AG20443 (cell line): ENCODE measurements around the gene OVOL3.
"Not testable (repeated sequence)": the region's sequence is repeated elsewhere in the genome, so short reads cannot be mapped to it uniquely, and the experiment has no call there.

Experiments used
- DNase-seq: peaks from one replicate; pipeline ENCODE4 v3.0.0; 2012; ENCODE audit warnings: low spot score, mixed read lengths

OVOL3 gene

DNA sequence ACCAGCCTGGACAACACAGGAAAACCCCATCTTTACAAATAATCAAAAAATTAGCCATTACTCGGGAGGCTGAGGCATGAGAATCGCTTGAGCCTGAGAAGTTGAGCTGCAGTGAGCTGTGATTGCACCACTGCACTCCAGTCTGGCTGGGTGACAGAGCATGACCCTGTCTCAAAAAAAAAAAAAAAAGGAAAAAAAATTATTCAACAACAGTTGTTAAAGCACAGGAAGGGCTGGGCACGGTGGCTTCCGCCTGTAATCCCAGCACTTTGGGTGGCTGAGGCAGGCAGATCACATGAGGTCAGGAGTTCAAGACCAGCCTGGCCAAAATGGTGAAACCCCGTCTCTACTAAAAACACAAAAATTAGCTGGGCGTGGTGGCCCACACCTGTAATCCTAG, 20.3 kb downstream of the OVOL3 start:
- DNase-seq, result not testable (repeated sequence)

DNA sequence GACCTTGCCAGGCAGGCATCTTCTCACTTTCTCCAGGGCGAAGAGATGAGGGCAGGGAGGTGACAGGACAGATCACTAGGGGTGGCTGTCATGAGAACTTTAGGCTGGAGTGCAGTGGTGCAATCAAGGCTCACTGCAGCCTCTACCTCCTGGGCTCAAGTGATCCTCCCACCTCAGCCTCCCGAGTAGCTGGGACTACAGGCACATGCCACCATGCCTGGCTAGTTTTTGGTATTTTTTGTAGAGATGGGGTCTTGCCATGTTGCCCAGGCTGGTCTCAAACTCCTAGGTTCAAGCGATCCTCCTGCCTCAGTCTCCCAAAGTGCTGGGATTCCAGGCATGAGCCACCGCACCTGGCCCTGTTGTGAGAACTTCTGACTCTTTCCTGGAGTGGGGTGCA, 23.9 kb downstream of the OVOL3 start:
- not testable (repeated sequence) for DNase-seq

DNA sequence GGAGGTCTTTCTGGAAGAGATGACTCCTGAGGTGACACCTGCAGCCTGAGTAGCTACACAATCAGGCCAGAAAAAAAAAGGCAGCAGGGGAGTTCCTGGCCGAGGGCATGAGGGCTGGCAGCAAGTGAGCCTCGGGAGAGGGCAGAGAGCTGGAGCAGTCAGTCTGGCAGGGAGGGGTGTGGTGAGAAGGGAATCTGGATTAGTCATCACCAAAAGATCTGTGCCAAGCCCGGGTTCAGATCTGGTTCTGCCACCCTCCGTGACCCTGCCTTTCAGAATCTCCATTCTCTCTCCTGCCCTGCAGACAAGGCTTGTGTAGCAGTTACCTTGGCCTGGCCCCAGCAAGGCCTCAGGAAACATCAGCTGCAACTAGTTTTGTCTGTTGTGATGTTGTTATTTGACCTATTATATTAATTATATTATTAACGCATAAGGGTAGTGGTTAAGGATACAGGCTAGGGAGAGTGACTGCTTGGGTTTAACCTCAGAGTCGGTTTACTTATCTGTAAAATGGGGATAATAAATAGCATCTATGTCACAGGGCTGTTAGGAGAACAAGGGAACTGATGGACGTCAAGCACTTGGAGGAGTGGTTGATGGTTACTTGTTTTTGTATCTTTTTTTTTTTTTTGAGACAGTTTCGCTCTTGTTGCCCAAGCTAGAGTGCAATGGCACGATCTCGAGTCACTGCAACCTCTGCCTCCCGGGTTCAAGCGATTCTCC, 26.2 kb downstream of the OVOL3 start:
- DNase-seq, result peak; percentile 80

DNA sequence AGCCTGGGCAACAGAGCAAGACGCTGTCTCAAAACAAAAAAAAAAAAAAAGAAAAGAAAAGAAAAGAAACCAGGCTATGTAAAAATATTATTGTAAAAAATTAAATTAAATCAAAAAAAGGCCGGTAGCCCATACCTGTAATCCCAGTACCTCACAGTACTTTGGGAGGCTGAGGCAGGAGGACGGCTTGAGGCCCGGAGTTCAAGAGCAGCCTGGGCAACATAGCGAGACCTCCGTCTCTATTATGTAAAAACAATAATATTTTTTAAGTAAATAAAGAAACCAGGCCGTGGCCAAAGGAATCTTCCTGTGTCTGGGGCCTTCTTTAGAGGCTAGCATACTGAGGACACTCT, 28.2 kb downstream of the OVOL3 start:
- DNase-seq, result no peak

DNA sequence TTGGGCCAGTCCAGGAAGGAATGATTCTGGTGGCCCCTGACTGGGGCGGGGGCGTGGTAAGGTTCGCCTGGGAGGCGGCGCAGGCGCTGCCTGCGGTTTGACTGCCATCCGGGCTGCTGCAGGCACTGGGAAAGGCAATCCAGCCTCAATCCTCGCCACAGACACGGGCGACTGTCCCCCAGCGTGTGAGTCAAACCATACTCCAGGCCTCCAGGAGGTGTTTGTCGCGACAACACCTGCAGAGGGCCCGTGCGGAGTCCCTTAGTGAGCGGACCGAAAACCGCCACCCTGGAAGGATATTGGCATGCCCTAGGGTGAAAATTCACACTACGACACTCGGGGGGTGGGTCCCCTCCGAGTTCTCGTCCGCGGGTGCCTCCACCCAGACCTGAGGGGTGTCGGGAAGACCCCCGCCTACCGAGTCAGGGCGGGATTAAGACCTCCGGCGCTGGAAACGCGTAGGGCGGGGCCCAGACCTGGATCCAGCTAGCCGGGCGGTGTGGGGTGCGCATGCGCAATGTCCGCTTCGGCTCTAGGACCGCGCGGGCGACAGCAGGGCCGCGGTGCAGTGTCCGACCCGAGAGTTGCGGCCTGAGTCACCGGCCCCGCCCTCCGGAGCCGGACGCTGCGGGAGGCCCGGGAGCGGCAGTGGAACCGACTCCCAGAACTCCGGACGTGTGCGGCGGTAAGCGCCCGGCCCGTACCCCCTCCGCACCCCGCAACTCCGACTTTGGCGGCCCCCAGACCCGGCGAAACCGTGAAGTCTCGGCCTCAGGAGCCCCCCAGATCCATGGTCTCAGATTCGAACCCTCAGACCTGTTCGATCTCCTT, 28.7 kb downstream of the OVOL3 start, which contains the start of gene CAPNS1:
Gene CAPNS1, plus strand, starts transcription at position 594 of the 831 bp plus-strand sequence. CDS start 946 bp downstream, outside the sequence.
- peak; percentile 98 for DNase-seq

DNA sequence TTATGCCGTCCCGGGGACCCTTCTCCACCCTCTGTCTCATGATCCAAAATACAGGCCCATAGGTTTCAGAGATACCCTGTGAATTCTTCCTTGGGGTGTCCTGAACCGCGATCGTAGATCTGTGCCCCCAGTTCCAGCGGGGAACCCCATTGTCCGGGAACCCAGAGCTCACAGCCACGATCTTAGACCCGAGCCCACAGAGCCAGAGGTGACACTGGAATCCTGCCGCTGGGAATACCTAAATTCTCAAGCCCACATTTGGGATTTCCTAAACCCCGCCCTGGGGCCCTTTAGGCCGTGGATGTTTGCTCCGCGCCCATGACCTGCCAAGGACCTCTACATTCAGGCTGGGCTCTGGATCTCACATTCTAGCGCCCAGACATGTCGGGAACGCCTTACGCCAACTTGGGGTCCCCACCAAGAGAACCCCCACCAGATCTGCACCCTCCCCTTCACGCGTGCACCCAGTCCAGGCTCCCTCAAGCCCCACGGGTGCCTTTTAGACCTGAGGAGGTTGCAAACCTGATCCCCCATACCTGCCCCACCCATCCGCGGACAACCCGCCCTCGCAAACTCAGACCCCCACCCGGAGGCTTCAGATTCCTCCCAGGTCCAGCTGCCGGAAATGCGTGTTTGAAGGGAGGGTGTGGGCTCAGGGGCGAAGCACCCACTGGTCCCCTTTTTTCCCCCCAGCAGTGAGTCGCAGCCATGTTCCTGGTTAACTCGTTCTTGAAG, 29.5 kb downstream of the OVOL3 start:
- peak; percentile 46 for DNase-seq

DNA sequence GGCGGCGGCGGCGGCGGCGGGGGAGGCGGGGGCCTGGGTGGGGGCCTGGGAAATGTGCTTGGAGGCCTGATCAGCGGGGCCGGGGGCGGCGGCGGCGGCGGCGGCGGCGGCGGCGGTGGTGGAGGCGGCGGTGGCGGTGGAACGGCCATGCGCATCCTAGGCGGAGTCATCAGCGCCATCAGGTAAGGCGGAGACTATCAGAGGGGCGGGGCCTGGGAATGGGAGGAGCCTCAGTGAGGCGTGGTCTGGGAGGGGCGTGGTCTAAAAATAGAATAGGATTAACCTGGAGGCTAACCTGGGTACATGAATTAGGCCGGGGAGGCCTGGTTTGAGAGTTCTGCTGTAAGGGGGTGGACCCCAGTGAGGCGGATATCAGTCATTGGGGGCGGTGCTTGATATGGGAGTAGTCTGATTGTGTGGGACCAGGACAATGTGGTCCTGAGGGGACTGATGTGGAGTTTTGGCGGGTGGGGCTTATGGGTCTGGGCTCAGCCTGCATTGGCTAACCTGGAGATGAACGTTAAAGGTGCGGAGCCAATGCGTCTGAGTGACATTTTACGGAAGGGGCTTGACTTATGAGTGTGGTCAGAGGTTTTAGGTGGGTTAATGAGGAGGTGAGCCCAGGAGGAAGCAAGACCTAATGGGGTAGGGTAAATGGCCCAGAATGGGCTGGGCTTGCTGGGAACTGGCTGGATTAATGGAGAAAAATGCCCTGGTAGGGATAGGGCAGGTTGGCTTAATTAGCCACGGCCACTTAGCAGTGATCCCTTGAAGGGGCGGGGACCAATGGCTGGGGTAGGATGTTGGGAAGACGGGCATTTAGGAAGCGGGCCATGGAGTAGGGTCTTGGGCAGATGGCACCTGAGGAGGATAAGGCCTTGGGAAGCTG, 30.3 kb downstream of the OVOL3 start:
- peak; percentile 94 for DNase-seq

DNA sequence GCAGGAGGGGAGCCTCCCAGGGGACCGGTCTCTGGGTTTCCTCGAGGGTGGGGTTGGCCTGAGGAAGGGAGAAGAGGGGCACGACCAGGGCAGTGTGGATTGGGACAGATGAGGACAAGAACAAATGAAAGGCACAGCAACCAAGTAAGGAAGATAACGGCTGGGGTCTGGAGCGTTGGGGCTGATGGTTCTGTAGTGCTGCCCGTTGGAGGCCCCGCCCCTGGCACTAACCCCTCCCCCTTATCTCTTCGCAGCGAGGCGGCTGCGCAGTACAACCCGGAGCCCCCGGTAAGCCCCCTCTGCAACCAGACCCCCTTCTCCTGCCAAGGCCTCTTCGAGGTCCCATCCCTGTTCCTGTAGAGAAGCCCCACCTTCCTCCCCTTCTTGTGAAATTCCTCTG, 31.1 kb downstream of the OVOL3 start:
- no peak for DNase-seq

DNA sequence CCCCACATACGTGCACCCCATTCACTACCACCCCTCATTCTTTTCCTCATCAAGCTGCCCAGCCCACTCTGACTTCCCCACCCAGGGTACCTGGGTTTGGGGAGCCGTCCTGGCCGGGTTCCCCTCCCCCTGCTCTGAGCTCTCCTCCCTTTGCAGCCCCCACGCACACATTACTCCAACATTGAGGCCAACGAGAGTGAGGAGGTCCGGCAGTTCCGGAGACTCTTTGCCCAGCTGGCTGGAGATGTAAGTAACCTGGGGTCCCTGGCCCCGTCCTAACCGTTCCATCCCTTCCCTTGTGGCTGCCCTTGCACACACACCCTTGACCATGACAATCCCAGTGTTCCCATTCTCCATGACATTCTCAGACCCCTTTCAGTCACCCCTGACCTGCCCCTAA, 31.6 kb downstream of the OVOL3 start:
- no peak for DNase-seq

DNA sequence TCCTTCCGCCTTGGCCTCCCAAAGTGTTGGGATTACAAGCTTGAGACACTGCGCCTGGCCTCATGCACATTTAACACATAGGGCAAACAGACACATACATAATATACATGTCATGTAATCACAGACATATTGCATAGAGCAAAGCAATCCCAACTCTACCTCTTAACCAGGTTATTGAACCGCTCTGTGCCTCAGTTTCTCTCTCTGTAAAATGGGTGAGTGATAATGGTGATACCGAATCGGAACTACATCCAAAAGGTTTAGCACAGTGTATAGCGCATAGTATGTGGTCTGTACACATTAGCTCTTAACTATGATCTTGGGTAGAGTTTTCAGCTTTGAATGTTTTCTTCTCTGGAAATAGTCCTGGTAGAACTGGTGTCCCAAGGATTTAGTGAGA, 33.7 kb downstream of the OVOL3 start:
- DNase-seq, result no peak

DNA sequence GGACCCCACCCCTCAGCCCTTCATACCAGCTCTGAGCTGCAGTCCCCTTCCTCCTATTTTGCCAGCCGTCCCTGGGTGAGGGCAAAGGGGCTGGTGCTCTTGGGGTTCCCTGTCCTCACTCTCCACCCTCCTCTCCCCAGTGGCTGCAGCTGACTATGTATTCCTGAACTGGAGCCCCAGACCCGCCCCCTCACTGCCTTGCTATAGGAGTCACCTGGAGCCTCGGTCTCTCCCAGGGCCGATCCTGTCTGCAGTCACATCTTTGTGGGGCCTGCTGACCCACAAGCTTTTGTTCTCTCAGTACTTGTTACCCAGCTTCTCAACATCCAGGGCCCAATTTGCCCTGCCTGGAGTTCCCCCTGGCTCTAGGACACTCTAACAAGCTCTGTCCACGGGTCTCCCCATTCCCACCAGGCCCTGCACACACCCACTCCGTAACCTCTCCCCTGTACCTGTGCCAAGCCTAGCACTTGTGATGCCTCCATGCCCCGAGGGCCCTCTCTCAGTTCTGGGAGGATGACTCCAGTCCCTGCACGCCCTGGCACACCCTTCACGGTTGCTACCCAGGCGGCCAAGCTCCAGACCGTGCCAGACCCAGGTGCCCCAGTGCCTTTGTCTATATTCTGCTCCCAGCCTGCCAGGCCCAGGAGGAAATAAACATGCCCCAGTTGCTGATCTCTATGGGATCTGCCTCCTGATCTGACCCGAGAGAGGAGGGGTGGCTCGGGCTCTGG, 38.9 kb downstream of the OVOL3 start:
- DNase-seq, result no peak

DNA sequence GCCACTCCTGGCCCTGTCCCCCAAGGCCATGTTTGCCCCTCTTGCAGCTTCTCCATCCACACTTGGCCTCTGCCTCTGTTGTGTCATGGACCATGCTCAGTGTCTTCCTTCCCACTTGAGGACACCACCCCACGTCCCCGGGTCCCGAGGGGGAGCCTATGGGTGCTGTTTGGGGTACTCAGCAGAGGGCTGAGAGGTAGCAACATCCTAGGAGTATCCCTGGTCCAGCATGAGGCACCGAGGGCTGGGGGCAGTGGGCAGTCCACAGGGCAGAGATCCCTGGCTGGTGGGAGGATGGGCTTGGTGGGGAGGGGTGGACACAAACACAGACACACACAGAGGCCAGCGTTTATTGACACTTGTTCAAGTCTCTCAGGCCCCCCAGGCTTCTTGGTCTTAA, 39.6 kb downstream of the OVOL3 start:
- no peak for DNase-seq

DNA sequence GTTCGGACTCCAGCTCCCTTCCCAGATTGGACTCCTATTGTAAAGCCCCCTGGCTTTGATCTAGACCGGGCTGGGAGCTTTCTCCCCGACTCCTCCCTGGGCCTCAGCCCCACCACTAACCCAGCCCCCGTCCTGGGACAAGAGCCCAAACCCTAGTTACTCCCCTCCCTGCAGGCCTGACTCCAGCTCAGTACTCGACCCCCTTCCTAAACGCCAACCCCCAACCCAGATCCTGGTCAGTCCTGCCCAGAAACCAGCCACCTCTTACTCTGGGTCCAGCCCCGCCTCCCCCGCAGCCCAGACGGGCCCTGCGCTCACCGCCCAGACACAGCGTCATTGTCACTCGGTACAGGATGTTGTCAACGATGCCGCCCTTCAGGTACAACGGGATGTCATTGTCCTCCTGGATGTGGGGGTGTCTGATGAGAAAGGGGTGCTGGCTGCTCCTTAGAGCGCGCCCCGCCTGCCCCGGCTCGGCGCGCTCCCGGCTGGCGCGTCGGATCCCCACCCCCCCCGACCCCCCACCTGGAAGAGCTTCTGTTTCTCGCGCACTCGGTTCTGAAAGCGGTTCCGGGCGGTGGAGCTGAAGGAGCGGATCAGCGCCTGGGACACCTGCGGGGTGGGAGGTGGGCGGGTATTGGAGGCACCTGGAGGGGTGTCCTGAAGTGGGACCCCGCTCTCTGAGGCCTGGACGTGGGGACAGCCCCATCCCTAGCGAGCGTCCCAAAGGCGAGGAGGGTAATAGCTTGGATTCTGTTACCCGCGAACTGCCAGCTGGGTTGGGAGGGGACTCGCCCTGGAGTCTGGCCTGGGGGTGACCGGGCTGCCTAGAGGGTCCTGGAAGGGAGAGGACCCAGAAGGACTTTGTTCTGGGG, 40.4 kb downstream of the OVOL3 start:
- peak; percentile 72 for DNase-seq

DNA sequence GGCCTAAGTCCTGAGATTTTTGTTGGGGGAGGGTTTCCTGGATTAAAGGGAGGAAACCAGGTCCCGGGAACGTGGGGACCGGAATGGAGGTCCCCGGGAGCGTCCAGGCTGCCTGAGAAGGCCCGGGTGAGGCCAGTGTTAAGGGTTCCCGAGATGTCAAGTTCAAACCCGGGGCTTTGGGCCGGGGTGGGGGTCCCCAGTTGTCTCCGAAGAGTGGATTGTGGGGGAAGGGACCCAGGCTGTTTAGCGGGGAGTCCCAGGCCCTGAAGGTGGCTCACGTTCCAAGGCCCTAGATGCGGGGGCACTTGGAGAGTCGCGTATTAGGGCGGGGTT, 41.0 kb downstream of the OVOL3 start:
- DNase-seq, result peak; percentile 48

DNA sequence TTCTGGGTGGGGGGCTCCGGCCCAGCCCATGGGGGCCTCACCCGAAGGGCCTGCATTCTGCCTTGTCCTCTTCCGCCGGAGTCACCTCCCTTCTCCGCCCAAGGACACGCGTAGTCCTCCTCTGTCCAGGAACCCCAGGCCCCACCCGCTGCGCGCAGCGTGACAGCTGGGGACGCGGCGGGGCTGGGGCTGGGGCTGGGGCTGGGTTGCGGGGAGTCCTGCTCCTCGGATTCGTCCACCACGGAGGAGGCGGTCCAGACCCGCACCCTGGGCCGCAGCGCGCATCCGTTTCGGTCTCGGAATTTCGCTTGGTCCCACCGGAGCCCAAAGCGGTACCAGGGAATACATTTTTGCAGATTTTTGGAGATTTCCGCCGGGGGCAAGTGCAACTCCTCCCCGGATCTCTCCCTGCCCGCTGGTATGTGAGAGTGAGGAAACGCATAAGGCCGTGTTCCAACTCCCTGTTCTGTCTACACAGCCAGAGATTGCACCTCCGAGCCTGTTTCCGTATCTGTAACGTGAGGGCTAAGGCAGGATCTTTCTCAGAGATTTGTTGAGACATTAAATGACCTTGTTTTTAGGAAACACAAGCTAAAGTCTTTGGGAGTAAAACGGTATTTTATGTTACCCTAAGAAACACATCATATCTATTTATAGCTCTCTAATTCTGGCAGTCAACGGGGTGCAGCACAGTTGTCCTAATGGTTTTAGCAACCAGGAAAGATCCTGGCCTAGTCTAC, 41.6 kb downstream of the OVOL3 start, which contains the start of gene COX7A1:
Gene COX7A1, minus strand, starts transcription at position 96 of the 740 bp plus-strand sequence. Its CDS starts 40 bp downstream, at position 56.
- DNase-seq, result peak; percentile 82

DNA sequence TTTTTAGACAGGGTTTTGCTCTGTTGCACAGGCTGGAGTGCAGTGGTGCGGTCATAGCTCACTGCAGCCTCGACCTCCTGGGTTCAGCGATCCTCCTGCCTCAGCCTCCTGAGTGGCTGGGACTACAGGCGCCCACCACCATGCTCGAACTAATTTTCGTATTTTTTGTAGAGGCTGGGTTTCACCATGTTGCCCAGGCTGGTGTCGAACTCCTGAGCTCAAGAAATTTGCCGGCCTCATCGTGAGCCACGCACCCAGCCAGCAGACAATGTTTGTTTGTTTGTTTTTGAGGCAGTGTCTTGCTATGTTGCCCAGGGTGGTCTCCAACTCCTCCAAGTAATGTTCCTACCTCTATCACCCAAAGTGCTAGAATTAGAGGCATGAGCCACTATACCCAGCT, 42.2 kb downstream of the OVOL3 start:
- DNase-seq, result no peak

DNA sequence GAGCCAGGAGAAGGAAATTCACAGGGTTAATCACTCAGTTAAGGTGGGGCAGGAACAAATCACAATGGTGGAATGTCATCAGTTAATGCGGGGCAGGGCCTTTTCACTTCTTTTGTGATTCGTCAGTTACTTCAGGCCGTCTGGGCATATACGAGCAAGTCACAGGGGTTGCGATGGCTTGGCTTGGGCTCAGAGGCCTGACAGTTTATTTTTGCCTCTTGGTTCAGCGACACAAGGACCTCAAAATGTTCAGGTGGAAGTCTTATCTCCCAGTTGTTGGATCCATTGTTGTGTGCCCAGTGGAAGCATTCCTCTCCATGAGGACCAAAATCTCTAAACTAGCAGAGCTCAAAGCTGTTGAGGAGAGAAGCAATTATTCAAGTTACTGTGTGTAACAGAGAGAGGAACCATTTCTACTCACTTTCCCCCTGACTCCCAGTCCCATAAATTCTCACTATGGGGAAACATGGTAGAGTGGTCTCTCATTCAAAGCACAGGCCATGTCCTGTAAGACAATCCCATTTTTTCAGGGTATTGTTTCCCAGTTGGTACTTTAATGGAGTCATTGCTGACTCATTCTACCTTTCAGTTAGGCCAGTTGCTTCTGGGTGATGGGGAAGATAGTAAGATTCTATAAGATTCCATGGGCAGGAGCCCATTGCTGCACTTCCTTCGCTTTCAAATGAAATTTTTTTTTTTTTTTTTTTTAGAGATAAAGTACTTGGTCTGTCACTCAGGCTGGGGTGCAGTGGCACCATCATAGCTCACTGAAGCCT, 50.1 kb downstream of the OVOL3 start:
- DNase-seq, result no peak
